Measurements from ENCODE around the gene FRAS1. TPM values are rescaled to one million over a fixed set of nuclear protein-coding genes. Genes with fewer than 3 reads are reported as not detected.

The FRAS1 gene
- total and polyA plus RNA-seq, 2 of the 8 experiments (the other 6 are each of a cell fraction or from before 2014, with no cell fraction given), result 38.5 to 109 TPM

DNA sequence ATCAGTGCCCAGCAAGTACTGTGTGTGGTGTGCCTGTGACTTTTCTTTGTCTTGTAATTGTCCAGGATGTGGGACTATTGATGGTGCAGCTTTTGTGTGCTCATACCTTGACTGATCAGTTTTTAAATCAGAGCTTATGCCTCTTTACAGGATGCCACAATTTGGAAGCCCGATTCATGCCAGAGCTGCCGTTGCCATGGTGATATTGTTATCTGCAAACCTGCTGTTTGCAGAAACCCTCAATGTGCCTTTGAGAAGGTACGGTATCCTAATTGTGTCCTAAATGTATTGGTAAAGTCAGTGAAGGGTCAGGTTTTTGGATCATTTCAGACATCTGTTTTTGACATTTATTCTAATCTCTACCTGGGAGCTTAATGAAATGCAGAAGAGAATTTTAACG, 180.2 kb downstream of the FRAS1 start (continued):
- TF ChIP-seq TAF7 (optimal IDR thresholded peaks at IDR 0.05; ENCODE audit: borderline replicate concordance, low read depth, low read length), result no peak
- no peak for TF ChIP-seq SP4 (IDR thresholded peaks at IDR 0.05; ENCODE audit: low read length)
- TF ChIP-seq SIX5 (IDR thresholded peaks at IDR 0.05; ENCODE audit: low read depth, low read length), result no peak
- no peak for TF ChIP-seq ZNF274 (IDR thresholded peaks at IDR 0.05; ENCODE audit: borderline replicate concordance, extremely low read depth, low read length)
- TF ChIP-seq KDM5A (IDR thresholded peaks at IDR 0.05; ENCODE audit: low read length), result no peak
- TF ChIP-seq, protein P1, sequence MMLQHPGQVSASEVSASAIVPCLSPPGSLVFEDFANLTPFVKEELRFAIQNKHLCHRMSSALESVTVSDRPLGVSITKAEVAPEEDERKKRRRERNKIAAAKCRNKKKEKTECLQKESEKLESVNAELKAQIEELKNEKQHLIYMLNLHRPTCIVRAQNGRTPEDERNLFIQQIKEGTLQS (IDR thresholded peaks at IDR 0.05; ENCODE audit: insufficient read depth, low read depth, low read length), result no peak
- TF ChIP-seq BCL11A (IDR thresholded peaks at IDR 0.05; ENCODE audit: low read depth in 2 of 2, low read length in 2 of 2), result no peak

Measured in H1 (cell line).